Endothelial cell of umbilical vein (primary cell): ENCODE data around the gene PIGT. TPM values are rescaled to one million over a fixed set of nuclear protein-coding genes. Genes with fewer than 3 reads are reported as not detected.

Source experiments
- BruUV-seq: library from RNA; stranded (reverse); fragments of 400-500 nt; replicated peaks from 2 replicates; lab custom pipeline; 2021; lab: Mats Ljungman, UMichigan
- CTCF ChIA-PET: fragments of 300-600, 350-600 bp; sonication (Branson Sonifier 250); formaldehyde crosslinking; loops from one replicate; lab custom pipeline; 2021; ENCODE audit warnings: antibody characterized with exemption, inconsistent platforms; lab: Charles Lee
- POLR2A ChIA-PET: fragments of 300-600, 350-600 bp; sonication (Branson Sonifier 250); formaldehyde crosslinking; loops from one replicate; lab custom pipeline; 2021; ENCODE audit warnings: antibody characterized with exemption, inconsistent platforms; lab: Charles Lee
- DNase-seq: peaks from one replicate; pipeline ENCODE4 v3.0.0-alpha.2; 2011; ENCODE audit warnings: low read depth, low spot score
- FAIRE-seq: peaks from 2 replicates; lab custom pipeline; 2011; peaks lifted over from hg19 to GRCh38; lab: Jason Lieb, UNC
- H2AFZ ChIP-seq: 2 replicates; pipeline ENCODE4 v1.6.0; 2012; ENCODE audit warnings: low read depth, low read length, control low read depth, inconsistent platforms
- H3K27ac ChIP-seq: 2 replicates; pipeline ENCODE4 v1.5.1; 2011; ENCODE audit warnings: low read depth, mild to moderate bottlenecking, control low read depth, low read length, moderate library complexity; ENCODE audit not compliant: insufficient read depth
- H3K27me3 ChIP-seq, 2 experiments: 2 replicates each; pipeline versions ENCODE4 v1.6.0 to v1.6.1; 2011; ENCODE audit warnings: low read length in 2 of 2, mixed read lengths in 1 of 2; ENCODE audit not compliant: control insufficient read depth in 2 of 2, insufficient read depth in 2 of 2
- H3K36me3 ChIP-seq, 2 experiments: 2 replicates in 1 of 2; 3 replicates in 1 of 2; pipeline ENCODE4 v1.5.1; 2011; ENCODE audit warnings: low read length in 2 of 2, mild to moderate bottlenecking in 1 of 2, moderate library complexity in 1 of 2; ENCODE audit not compliant: control insufficient read depth in 2 of 2, insufficient read depth in 2 of 2; ENCODE audit errors: extremely low read depth in 1 of 2
- H3K4me1 ChIP-seq: 3 replicates; pipeline ENCODE4 v1.5.1; 2011; ENCODE audit warnings: mild to moderate bottlenecking, low read length; ENCODE audit not compliant: control insufficient read depth, insufficient read depth; ENCODE audit errors: extremely low read depth
- H3K4me2 ChIP-seq: 2 replicates; pipeline ENCODE4 v1.6.1; 2011; ENCODE audit warnings: low read length, control low read depth, mixed read lengths; ENCODE audit not compliant: insufficient read depth
- H3K4me3 ChIP-seq, 3 experiments: fragments of 200-600 bp in 1 of 3; sonication (generic), shearing (Covaris generic) in 1 of 3; replicated peaks in 1 of 3; 2 replicates each; pipeline ENCODE4 v1.5.1; 2011 to 2016; ENCODE audit warnings: control low read depth in 3 of 3, low read length in 3 of 3, mild to moderate bottlenecking in 2 of 3, inconsistent platforms in 1 of 3, low read depth in 1 of 3, moderate library complexity in 1 of 3; ENCODE audit not compliant: insufficient read depth in 1 of 3
- H3K79me2 ChIP-seq: 2 replicates; pipeline ENCODE4 v1.6.0; 2012; ENCODE audit warnings: low read length, inconsistent platforms; ENCODE audit not compliant: control insufficient read depth, insufficient read depth
- H3K9ac ChIP-seq: replicated peaks from 2 replicates; pipeline ENCODE3; 2011; ENCODE audit warnings: low read length, control low read depth; ENCODE audit not compliant: insufficient read depth; ENCODE audit errors: extremely low read depth
- H3K9me1 ChIP-seq: replicated peaks from 3 replicates; pipeline ENCODE4 v1.6.0; 2011; ENCODE audit warnings: mild to moderate bottlenecking, low read length; ENCODE audit not compliant: control insufficient read depth, insufficient read depth; ENCODE audit errors: extremely low read depth
- H3K9me3 ChIP-seq: replicated peaks from 2 replicates; pipeline ENCODE4 v1.5.1; 2012; ENCODE audit warnings: low read length, inconsistent platforms; ENCODE audit not compliant: control insufficient read depth, insufficient read depth
- H4K20me1 ChIP-seq: replicated peaks from 2 replicates; pipeline ENCODE3; 2011; ENCODE audit warnings: mild to moderate bottlenecking, low read length; ENCODE audit not compliant: control insufficient read depth, insufficient read depth; ENCODE audit errors: extremely low read depth
- EZH2 ChIP-seq: IDR thresholded peaks from 2 replicates; pipeline ENCODE4 v1.6.1; 2012; ENCODE audit warnings: borderline replicate concordance, low read depth, mild to moderate bottlenecking, moderate library complexity, low read length, inconsistent platforms; ENCODE audit not compliant: severe bottlenecking
- GATA2 ChIP-seq: IDR thresholded peaks from 2 replicates; pipeline ENCODE4 v1.7.0; 2011; ENCODE audit warnings: low read depth, mild to moderate bottlenecking, moderate library complexity, mixed read lengths, low read length; ENCODE audit not compliant: insufficient read length, insufficient read depth
- POLR2A ChIP-seq: IDR thresholded peaks from 2 replicates; pipeline ENCODE4 v1.6.1; 2012; ENCODE audit warnings: low read depth, mild to moderate bottlenecking, control low read depth, low read length
- dilution Hi-C: fragments of 300-500 bp; cut with MboI; formaldehyde crosslinking; loops from one replicate; pipeline ENCODE4 v1.15.0; 2019; ENCODE audit warnings: low sequenced_read_pairs; ENCODE audit not compliant: extremely low pct_ligation_motif_present
- intact Hi-C: fragments of 100-400 bp; cut with micrococcal nuclease; formaldehyde crosslinking; loops from one replicate; pipeline ENCODE4 v1.10.0; 2022
- polyA plus RNA-seq, 4 experiments: library from polyadenylated mRNA; depleted of rRNA in 3 of 4; stranded (reverse) in 3 of 4; unstranded in 1 of 4; fragments of >200 nt; gene quantifications; 2 replicates each; pipeline versions ENCODE4 v1.2.1 to v1.2.3, GENCODE V29; 2011 to 2012; ENCODE audit warnings: missing spikeins in 1 of 4
- total RNA-seq: library from RNA; stranded (reverse); gene quantifications from 2 replicates; pipeline ENCODE4 v1.2.3, GENCODE V29; 2021

PIGT gene
- total and polyA plus RNA-seq, 2 donors (not counting 3 experiments of a cell fraction or from before 2014, with no cell fraction given): 96.8 to 143 TPM

DNA sequence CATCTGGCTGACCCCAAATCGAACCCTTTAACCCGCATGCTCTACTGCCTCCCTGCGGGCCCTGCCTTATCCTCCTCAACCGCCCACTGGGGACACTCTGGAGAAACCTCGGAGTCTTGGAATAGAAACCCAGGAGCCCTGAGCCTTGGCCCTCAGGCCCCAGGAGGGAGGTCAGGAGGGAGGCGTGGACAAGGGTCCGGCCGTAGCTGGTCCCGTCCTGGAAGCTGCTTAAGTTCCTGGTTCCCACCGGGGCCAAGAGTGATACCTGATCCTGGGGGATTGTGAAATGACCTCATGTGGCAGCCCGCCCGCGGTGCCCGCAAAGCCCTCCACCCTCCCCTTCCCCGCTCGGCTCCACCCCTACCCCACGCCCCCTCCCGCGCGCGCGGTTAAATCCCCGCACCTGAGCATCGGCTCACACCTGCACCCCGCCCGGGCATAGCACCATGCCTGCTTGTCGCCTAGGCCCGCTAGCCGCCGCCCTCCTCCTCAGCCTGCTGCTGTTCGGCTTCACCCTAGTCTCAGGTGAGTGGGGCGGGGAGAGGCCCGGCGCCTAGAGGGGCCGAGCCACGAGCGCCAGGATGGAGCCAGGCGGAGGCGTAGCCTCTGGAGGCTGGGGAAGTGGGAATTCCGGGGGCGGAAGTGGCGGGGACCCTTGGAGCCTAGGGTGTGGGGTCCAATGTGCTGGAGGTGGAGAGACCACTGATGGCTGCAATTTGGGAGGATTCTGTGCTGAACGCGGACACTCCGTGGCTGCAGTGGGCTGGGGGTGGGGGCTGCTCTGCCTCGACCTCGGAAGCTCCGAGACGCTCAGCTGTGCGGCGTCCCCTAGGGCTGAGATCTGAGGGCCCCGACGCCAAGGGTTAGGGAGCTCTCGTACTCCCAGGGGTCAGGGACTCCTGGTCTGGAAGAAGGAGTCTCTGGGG lies 53.7 kb downstream of the PIGT start, which contains the start of gene WFDC2:
TSS of gene WFDC2 (plus strand) at position 418 of the 926 bp plus-strand sequence. CDS start at position 447, 29 bp downstream.
- POLR2A ChIA-PET: no interaction called here
- TF ChIP-seq GATA2 (no peak), EZH2 (peak; percentile 46)
- intact Hi-C loops (no loop called here), dilution Hi-C loops (no loop called here)
- DNase-seq (no peak), FAIRE-seq (no peak)
- peaks cover 4% of the 10 kb centered on the region for H3K4me1 ChIP-seq
- no peak within 1 kb of the TSS for H3K27ac ChIP-seq
- peak within 1 kb of the TSS; percentile 35 for H3K4me2 ChIP-seq
- no peaks in the 10 kb centered on the region for H3K36me3 ChIP-seq
- H4K20me1 ChIP-seq: no peaks in the 10 kb centered on the region
- H3K27me3 ChIP-seq: peaks cover 43 to 65% of the 10 kb centered on the region in 2 experiments
- no peaks in the 10 kb centered on the region for H3K9me1 ChIP-seq
- no peaks in the 10 kb centered on the region for H3K79me2 ChIP-seq
- CTCF ChIA-PET: interaction anchor here (0.6 to 1.4 kb wide), 4 partner anchors 32 to 147 kb away, joined by 3 to 5 read pairs (median 4); no protein-coding TSS in a partner anchor
- H3K9ac ChIP-seq: no peak within 1 kb of the TSS
- H2AFZ ChIP-seq: peak within 1 kb of the TSS; percentile 47
- H3K9me3 ChIP-seq: no peaks in the 10 kb centered on the region
- BruUV-seq: no TSS peak
- H3K4me3 ChIP-seq: peak within 1 kb of the TSS in 1 of 3 experiments; percentile 8

DNA sequence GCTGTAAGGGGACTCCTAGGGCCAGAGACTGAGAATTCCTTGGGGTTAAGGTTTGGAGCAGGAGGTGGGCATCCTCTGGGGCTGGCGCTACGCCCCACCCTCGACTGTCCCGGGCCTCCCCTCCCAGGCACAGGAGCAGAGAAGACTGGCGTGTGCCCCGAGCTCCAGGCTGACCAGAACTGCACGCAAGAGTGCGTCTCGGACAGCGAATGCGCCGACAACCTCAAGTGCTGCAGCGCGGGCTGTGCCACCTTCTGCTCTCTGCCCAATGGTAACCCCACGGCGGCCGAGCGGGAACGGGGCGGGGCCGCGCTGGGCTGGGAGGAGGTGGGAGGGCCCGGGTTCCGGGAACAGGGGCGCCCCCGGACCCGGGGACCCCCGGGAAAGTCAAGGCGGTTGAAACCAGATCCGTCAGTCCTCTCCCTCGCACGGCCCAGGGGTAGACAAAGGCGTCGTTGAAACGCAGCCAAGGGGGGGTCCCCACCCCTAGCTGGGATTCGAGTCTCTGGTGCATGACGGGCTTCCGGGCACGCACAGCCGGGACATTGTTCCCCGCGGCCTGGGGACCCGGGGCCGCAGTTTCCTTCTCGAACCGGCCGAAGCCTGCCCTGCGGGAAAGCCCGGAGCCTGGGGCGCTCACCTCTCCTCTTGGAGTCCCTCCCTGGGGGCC lies 54.5 kb downstream of the PIGT start:
- no peak for FAIRE-seq

More for the DNA sequence above, 54.5 kb downstream of the PIGT start:
- H3K27ac ChIP-seq: no peak overlapping the region
- peaks cover 41 to 57% of the 10 kb centered on the region in 2 experiments for H3K27me3 ChIP-seq
- no TSS peak for BruUV-seq
- peak overlapping the region in 1 of 3 experiments; percentile 8 for H3K4me3 ChIP-seq
- no peak overlapping the region for H3K9ac ChIP-seq
- H4K20me1 ChIP-seq: no peaks in the 10 kb centered on the region
- no peaks in the 10 kb centered on the region for H3K9me1 ChIP-seq
- peak; percentile 67 for TF ChIP-seq EZH2
- no peak for TF ChIP-seq POLR2A
- POLR2A ChIA-PET: no interaction called here
- peak overlapping the region; percentile 47 for H2AFZ ChIP-seq
- CTCF ChIA-PET: interaction anchor here (0.6 to 1.4 kb wide), 3 partner anchors 33 to 111 kb away, joined by 3 to 5 read pairs (median 4); no protein-coding TSS in a partner anchor
- no peak for DNase-seq
- H3K4me2 ChIP-seq: peak overlapping the region; percentile 35
- dilution Hi-C loops: no loop called here
- H3K9me3 ChIP-seq: no peaks in the 10 kb centered on the region
- H3K4me1 ChIP-seq: peaks cover 4% of the 10 kb centered on the region
- H3K79me2 ChIP-seq: no peaks in the 10 kb centered on the region
- H3K36me3 ChIP-seq: no peaks in the 10 kb centered on the region
- intact Hi-C loops: no loop called here
